Measurements from ENCODE around the gene PCDHGC4.

Gene PCDHGC4

GRCh38 chr5:141507387-141508091 is 22.7 kb downstream of the PCDHGC4 start:
- H3K9ac ChIP-seq (ENCODE audit: low read depth, low read length), result peak overlapping the region; percentile 82
- peaks cover 26% of the 10 kb centered on the region for H3K36me3 ChIP-seq (ENCODE audit: insufficient read depth, low read length)
- no peaks in the 10 kb centered on the region for H3K27me3 ChIP-seq (ENCODE audit: control insufficient read depth, insufficient read depth, low read length)
- H3K4me3 ChIP-seq (ENCODE audit: low read length), result peak overlapping the region; percentile 59
- H3K4me1 ChIP-seq (ENCODE audit: control insufficient read depth, insufficient read depth, low read length), result peaks cover 37% of the 10 kb centered on the region
- H3K9me3 ChIP-seq (replicated peaks; ENCODE audit: low read length), result no peaks in the 10 kb centered on the region
- H3K4me2 ChIP-seq (ENCODE audit: low read length), result peak overlapping the region; percentile 73

GRCh38 chr5:141508440-141508797 is 23.6 kb downstream of the PCDHGC4 start:
- Histone ChIP-seq H3K4me3 (ENCODE audit: low read length) (peak overlapping the region; percentile 59), H3K9ac (ENCODE audit: low read depth, low read length) (peak overlapping the region; percentile 82), H3K36me3 (ENCODE audit: insufficient read depth, low read length) (peaks cover 26% of the 10 kb centered on the region)

GRCh38 chr5:141508798-141509611 is 24.2 kb downstream of the PCDHGC4 start:
- Histone ChIP-seq H3K4me3 (ENCODE audit: low read length) (peak overlapping the region; percentile 59), H3K36me3 (ENCODE audit: insufficient read depth, low read length) (peaks cover 26% of the 10 kb centered on the region), H3K4me1 (ENCODE audit: control insufficient read depth, insufficient read depth, low read length) (peaks cover 52% of the 10 kb centered on the region), H3K27me3 (ENCODE audit: control insufficient read depth, insufficient read depth, low read length) (no peaks in the 10 kb centered on the region), H3K4me2 (ENCODE audit: low read length) (peak overlapping the region; percentile 73), H3K9me3 (replicated peaks; ENCODE audit: low read length) (no peaks in the 10 kb centered on the region), H3K9ac (ENCODE audit: low read depth, low read length) (peak overlapping the region; percentile 82)

More at GRCh38 chr5:141508440-141508797, 23.6 kb downstream of the PCDHGC4 start:
- Histone ChIP-seq H3K4me2 (ENCODE audit: low read length) (peak overlapping the region; percentile 73), H3K4me1 (ENCODE audit: control insufficient read depth, insufficient read depth, low read length) (peaks cover 46% of the 10 kb centered on the region), H3K27me3 (ENCODE audit: control insufficient read depth, insufficient read depth, low read length) (no peaks in the 10 kb centered on the region), H3K9me3 (replicated peaks; ENCODE audit: low read length) (no peaks in the 10 kb centered on the region)

- Histone ChIP-seq H3K9ac (ENCODE audit: low read depth, low read length) (no peak overlapping the region), H3K4me3 (ENCODE audit: low read length) (no peak overlapping the region), H3K4me2 (ENCODE audit: low read length) (no peak overlapping the region), H3K27me3 (ENCODE audit: control insufficient read depth, insufficient read depth, low read length) (no peaks in the 10 kb centered on the region), H3K4me1 (ENCODE audit: control insufficient read depth, insufficient read depth, low read length) (peaks cover 63% of the 10 kb centered on the region), H3K36me3 (ENCODE audit: insufficient read depth, low read length) (peaks cover 24% of the 10 kb centered on the region), H3K9me3 (replicated peaks; ENCODE audit: low read length) (no peaks in the 10 kb centered on the region)
These were observed 25.3 kb downstream of the PCDHGC4 start for GRCh38 chr5:141510160-141510559.

- Histone ChIP-seq H3K27me3 (ENCODE audit: control insufficient read depth, insufficient read depth, low read length) (no peaks in the 10 kb centered on the region), H3K9me3 (replicated peaks; ENCODE audit: low read length) (no peaks in the 10 kb centered on the region), H3K36me3 (ENCODE audit: insufficient read depth, low read length) (peaks cover 17% of the 10 kb centered on the region), H3K4me2 (ENCODE audit: low read length) (no peak overlapping the region), H3K4me3 (ENCODE audit: low read length) (no peak overlapping the region), H3K9ac (ENCODE audit: low read depth, low read length) (no peak overlapping the region), H3K4me1 (ENCODE audit: control insufficient read depth, insufficient read depth, low read length) (peaks cover 72% of the 10 kb centered on the region)
These were observed 26.2 kb downstream of the PCDHGC4 start for GRCh38 chr5:141510850-141511601.

GRCh38 chr5:141511771-141512325 is 27.0 kb downstream of the PCDHGC4 start:
- Histone ChIP-seq H3K4me2 (ENCODE audit: low read length) (no peak overlapping the region), H3K9ac (ENCODE audit: low read depth, low read length) (peak overlapping the region; percentile 85), H3K4me3 (ENCODE audit: low read length) (no peak overlapping the region), H3K27me3 (ENCODE audit: control insufficient read depth, insufficient read depth, low read length) (no peaks in the 10 kb centered on the region), H3K36me3 (ENCODE audit: insufficient read depth, low read length) (peaks cover 20% of the 10 kb centered on the region), H3K4me1 (ENCODE audit: control insufficient read depth, insufficient read depth, low read length) (peaks cover 77% of the 10 kb centered on the region), H3K9me3 (replicated peaks; ENCODE audit: low read length) (no peaks in the 10 kb centered on the region)

- peak overlapping the region; percentile 85 for H3K9ac ChIP-seq (ENCODE audit: low read depth, low read length)
- peaks cover 20% of the 10 kb centered on the region for H3K36me3 ChIP-seq (ENCODE audit: insufficient read depth, low read length)
These were observed 27.6 kb downstream of the PCDHGC4 start for GRCh38 chr5:141512390-141512910.

GRCh38 chr5:141512911-141513626 is 28.2 kb downstream of the PCDHGC4 start:
- Histone ChIP-seq H3K27me3 (ENCODE audit: control insufficient read depth, insufficient read depth, low read length) (no peaks in the 10 kb centered on the region), H3K4me3 (ENCODE audit: low read length) (peak overlapping the region; percentile 69), H3K9me3 (replicated peaks; ENCODE audit: low read length) (no peaks in the 10 kb centered on the region), H3K4me1 (ENCODE audit: control insufficient read depth, insufficient read depth, low read length) (peaks cover 77% of the 10 kb centered on the region), H3K4me2 (ENCODE audit: low read length) (peak overlapping the region; percentile 93), H3K36me3 (ENCODE audit: insufficient read depth, low read length) (peaks cover 20% of the 10 kb centered on the region), H3K9ac (ENCODE audit: low read depth, low read length) (peak overlapping the region; percentile 85)

More at GRCh38 chr5:141512390-141512910, 27.6 kb downstream of the PCDHGC4 start:
- Histone ChIP-seq H3K4me2 (ENCODE audit: low read length) (peak overlapping the region; percentile 93), H3K27me3 (ENCODE audit: control insufficient read depth, insufficient read depth, low read length) (no peaks in the 10 kb centered on the region), H3K9me3 (replicated peaks; ENCODE audit: low read length) (no peaks in the 10 kb centered on the region), H3K4me3 (ENCODE audit: low read length) (peak overlapping the region; percentile 69), H3K4me1 (ENCODE audit: control insufficient read depth, insufficient read depth, low read length) (peaks cover 77% of the 10 kb centered on the region)

- Histone ChIP-seq H3K9me3 (replicated peaks; ENCODE audit: low read length) (no peaks in the 10 kb centered on the region), H3K4me3 (ENCODE audit: low read length) (peak overlapping the region; percentile 69), H3K27me3 (ENCODE audit: control insufficient read depth, insufficient read depth, low read length) (no peaks in the 10 kb centered on the region), H3K9ac (ENCODE audit: low read depth, low read length) (peak overlapping the region; percentile 85), H3K4me2 (ENCODE audit: low read length) (peak overlapping the region; percentile 93), H3K36me3 (ENCODE audit: insufficient read depth, low read length) (peaks cover 20% of the 10 kb centered on the region), H3K4me1 (ENCODE audit: control insufficient read depth, insufficient read depth, low read length) (peaks cover 79% of the 10 kb centered on the region)
These were observed 28.9 kb downstream of the PCDHGC4 start for GRCh38 chr5:141513627-141514329.
